KMS-11 (cell line): ENCODE results near the gene PARD3B.

ENCODE experiments used
- H2AFZ ChIP-seq: fragments of 200-600 bp; sonication (generic); 2 replicates; pipeline ENCODE4 v1.6.1; 2016; ENCODE audit warnings: antibody characterized with exemption, mixed run types, low read depth
- H3K27ac ChIP-seq: fragments of 200-600 bp; sonication (generic); 2 replicates; pipeline ENCODE4 v1.6.1; 2016; ENCODE audit warnings: mild to moderate bottlenecking, mixed run types
- H3K27me3 ChIP-seq: fragments of 200-600 bp; sonication (generic); 2 replicates; pipeline ENCODE4 v1.6.1; 2017; ENCODE audit warnings: mild to moderate bottlenecking, low read depth, mixed run types, moderate library complexity; ENCODE audit not compliant: insufficient read depth
- H3K36me3 ChIP-seq: fragments of 200-600 bp; sonication (generic); 2 replicates; pipeline ENCODE4 v1.6.1; 2017; ENCODE audit warnings: mild to moderate bottlenecking, mixed run types; ENCODE audit not compliant: insufficient read depth
- H3K4me1 ChIP-seq: fragments of 200-600 bp; sonication (generic); 2 replicates; pipeline ENCODE4 v1.6.1; 2016; ENCODE audit warnings: mild to moderate bottlenecking, low read depth, mixed run types; ENCODE audit not compliant: poor library complexity, severe bottlenecking
- H3K4me2 ChIP-seq: fragments of 200-600 bp; sonication (generic); 2 replicates; pipeline ENCODE4 v1.7.0; 2016; ENCODE audit warnings: mild to moderate bottlenecking, mixed run types
- H3K4me3 ChIP-seq: fragments of 200-600 bp; sonication (generic); IDR thresholded peaks from 2 replicates; pipeline ENCODE4 v1.6.1; 2017; ENCODE audit warnings: low read depth, low read length, mixed read lengths; ENCODE audit not compliant: insufficient read depth
- H3K79me2 ChIP-seq: fragments of 200-600 bp; sonication (generic); 2 replicates; pipeline ENCODE4 v1.6.1; 2016; ENCODE audit warnings: low read depth, mixed run types; ENCODE audit not compliant: insufficient read depth
- H3K9ac ChIP-seq: fragments of 200-600 bp; sonication (generic); 2 replicates; pipeline ENCODE4 v1.6.1; 2016; ENCODE audit warnings: mild to moderate bottlenecking, mixed run types
- H4K20me1 ChIP-seq: fragments of 200-600 bp; sonication (generic); 2 replicates; pipeline ENCODE4 v1.6.1; 2016; ENCODE audit warnings: mild to moderate bottlenecking, mixed run types; ENCODE audit not compliant: insufficient read depth
- TF ChIP-seq, protein P1 (sequence below): fragments of 200-600 bp; sonication (generic); conservative IDR thresholded peaks from 2 replicates; pipeline ENCODE4 v1.6.1; 2017; ENCODE audit warnings: low read depth, mild to moderate bottlenecking, antibody characterized with exemption, low read length, moderate library complexity, mixed read lengths

PARD3B gene

DNA sequence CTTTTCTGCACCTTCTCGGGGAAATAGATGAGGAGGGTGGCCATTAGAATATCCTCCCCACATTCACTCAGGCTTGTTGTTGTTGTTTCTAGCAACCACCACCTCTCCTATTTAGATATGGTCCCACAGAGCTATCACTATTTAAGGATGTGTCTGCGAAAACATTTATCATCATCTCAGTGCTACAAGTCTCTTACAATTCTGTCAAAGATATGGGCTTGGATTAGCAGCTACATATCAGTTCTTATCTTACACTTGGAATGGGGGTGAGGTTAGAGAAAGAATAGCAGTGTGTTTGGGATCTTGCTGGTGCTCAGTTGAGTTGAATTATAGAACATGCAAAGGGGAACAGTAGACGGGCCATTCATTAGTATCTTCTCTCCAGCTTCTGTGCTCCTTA is 546.1 kb downstream of the PARD3B start:
- no peak overlapping the region for H2AFZ ChIP-seq
- H3K79me2 ChIP-seq, result no peaks in the 10 kb centered on the region
- no peak overlapping the region for H3K9ac ChIP-seq
- no peaks in the 10 kb centered on the region for H3K27me3 ChIP-seq
- no peaks in the 10 kb centered on the region for H3K36me3 ChIP-seq
- H3K27ac ChIP-seq, result no peak overlapping the region
- TF ChIP-seq, protein P1, sequence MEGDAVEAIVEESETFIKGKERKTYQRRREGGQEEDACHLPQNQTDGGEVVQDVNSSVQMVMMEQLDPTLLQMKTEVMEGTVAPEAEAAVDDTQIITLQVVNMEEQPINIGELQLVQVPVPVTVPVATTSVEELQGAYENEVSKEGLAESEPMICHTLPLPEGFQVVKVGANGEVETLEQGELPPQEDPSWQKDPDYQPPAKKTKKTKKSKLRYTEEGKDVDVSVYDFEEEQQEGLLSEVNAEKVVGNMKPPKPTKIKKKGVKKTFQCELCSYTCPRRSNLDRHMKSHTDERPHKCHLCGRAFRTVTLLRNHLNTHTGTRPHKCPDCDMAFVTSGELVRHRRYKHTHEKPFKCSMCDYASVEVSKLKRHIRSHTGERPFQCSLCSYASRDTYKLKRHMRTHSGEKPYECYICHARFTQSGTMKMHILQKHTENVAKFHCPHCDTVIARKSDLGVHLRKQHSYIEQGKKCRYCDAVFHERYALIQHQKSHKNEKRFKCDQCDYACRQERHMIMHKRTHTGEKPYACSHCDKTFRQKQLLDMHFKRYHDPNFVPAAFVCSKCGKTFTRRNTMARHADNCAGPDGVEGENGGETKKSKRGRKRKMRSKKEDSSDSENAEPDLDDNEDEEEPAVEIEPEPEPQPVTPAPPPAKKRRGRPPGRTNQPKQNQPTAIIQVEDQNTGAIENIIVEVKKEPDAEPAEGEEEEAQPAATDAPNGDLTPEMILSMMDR, result no peak
- no peaks in the 10 kb centered on the region for H3K4me1 ChIP-seq
- H4K20me1 ChIP-seq, result no peaks in the 10 kb centered on the region
- no peak overlapping the region for H3K4me2 ChIP-seq
- H3K4me3 ChIP-seq, result no peak overlapping the region

DNA sequence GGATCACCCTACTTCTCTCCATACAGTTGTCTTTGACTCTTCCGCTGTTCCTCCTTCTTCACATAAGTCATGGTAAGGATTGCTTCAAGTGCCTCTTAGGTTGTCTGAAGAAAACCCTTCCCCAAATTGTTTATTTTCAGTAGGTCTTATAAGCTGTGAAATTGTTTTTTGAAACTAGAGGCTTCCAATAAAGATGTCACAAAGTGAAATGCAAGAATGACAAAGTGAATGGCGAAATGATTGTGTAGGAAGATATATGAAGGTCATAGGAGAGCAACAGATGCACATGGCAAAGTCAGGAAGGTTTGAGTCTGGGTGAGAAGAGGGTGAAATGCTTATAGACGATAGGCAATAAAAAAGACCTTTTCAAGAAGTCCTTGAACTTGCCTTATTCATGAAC is 548.8 kb downstream of the PARD3B start:
- no peak overlapping the region for H2AFZ ChIP-seq
- no peaks in the 10 kb centered on the region for H3K4me1 ChIP-seq
- H3K4me2 ChIP-seq, result no peak overlapping the region
- TF ChIP-seq, protein P1, result no peak
- H3K36me3 ChIP-seq, result no peaks in the 10 kb centered on the region
- no peaks in the 10 kb centered on the region for H3K79me2 ChIP-seq
- H3K9ac ChIP-seq, result no peak overlapping the region
- no peak overlapping the region for H3K27ac ChIP-seq
- no peaks in the 10 kb centered on the region for H3K27me3 ChIP-seq
- no peaks in the 10 kb centered on the region for H4K20me1 ChIP-seq
- H3K4me3 ChIP-seq, result no peak overlapping the region

DNA sequence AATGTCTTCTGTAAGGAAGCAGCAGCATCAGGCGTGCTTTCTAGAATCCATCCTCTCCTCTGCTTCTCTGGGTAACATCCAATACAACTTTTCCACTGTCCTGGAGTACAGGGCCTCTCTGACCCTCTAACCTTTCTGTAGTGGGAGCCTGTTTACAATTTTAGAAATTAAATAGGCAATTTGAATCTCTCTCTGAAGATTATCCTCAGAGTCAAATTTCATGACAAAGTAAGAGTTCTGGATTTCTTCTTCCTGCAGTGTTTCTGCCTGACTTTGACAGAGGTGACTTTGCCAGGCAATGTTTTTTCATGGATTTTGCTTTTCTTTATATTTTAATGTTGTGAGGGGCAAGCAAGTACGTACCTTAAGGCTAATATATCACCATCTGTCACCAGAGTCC is 558.4 kb downstream of the PARD3B start:
- no peaks in the 10 kb centered on the region for H3K27me3 ChIP-seq
- H3K4me2 ChIP-seq, result no peak overlapping the region
- H3K4me1 ChIP-seq, result no peaks in the 10 kb centered on the region
- H3K4me3 ChIP-seq, result no peak overlapping the region
- H3K9ac ChIP-seq, result no peak overlapping the region
- no peak overlapping the region for H2AFZ ChIP-seq
- H3K79me2 ChIP-seq, result no peaks in the 10 kb centered on the region
- H4K20me1 ChIP-seq, result no peaks in the 10 kb centered on the region
- no peaks in the 10 kb centered on the region for H3K36me3 ChIP-seq
- H3K27ac ChIP-seq, result no peak overlapping the region
- TF ChIP-seq, protein P1, result no peak

DNA sequence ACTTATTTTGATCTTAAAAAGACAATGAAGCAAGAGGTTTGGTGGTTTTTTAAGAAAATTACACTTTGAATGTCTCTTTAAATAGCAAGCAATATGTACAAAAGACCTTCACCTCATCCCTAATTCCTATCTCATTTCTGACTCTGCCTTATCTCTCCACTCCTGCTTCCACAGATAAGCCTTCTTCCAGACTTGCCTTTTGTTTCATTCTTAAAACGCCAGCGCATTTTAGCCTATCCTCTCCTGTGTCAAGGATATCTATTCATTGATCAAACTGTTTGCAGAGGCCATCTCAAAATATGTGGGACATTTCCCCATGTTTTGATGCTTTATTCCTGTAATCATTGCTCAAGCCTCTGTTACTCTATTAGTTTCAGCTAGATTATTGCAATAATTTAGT is 562.5 kb downstream of the PARD3B start:
- H3K27me3 ChIP-seq, result no peaks in the 10 kb centered on the region
- no peak overlapping the region for H3K4me2 ChIP-seq
- H3K4me3 ChIP-seq, result no peak overlapping the region
- no peak overlapping the region for H3K27ac ChIP-seq
- no peaks in the 10 kb centered on the region for H4K20me1 ChIP-seq
- no peaks in the 10 kb centered on the region for H3K36me3 ChIP-seq
- no peak overlapping the region for H2AFZ ChIP-seq
- H3K79me2 ChIP-seq, result no peaks in the 10 kb centered on the region
- TF ChIP-seq, protein P1, result no peak
- no peak overlapping the region for H3K9ac ChIP-seq
- no peaks in the 10 kb centered on the region for H3K4me1 ChIP-seq
